HEK293T (cell line): ENCODE results near the gene NOL9.

Experiments used
- CTCF ChIA-PET: fragments of 350-600 bp; formaldehyde crosslinking; extraction: SDS; loops from one replicate; lab custom pipeline; 2021; ENCODE audit warnings: antibody characterized with exemption, inconsistent platforms; lab: Yijun Ruan, JAX
- POLR2A ChIA-PET: fragments of 350-600 bp; formaldehyde crosslinking; extraction: SDS; loops from one replicate; lab custom pipeline; 2020; ENCODE audit warnings: antibody characterized with exemption, inconsistent platforms; lab: Yijun Ruan, JAX
- DNase-seq: peaks from one replicate; pipeline ENCODE4 v3.0.0; 2012; ENCODE audit warnings: mixed read lengths; ENCODE audit errors: extremely low spot score
- ARNT ChIP-seq: fragments of 450-650 bp; IDR thresholded peaks from 2 replicates; pipeline ENCODE4 v1.6.1; 2017; ENCODE audit warnings: mild to moderate bottlenecking
- BHLHE40 ChIP-seq: fragments of 450-650 bp; IDR thresholded peaks from 2 replicates; pipeline ENCODE4 v1.6.1; 2016; ENCODE audit warnings: mild to moderate bottlenecking, moderate library complexity, borderline replicate concordance
- CTBP1 ChIP-seq: fragments of 450-650 bp; IDR thresholded peaks from 2 replicates; pipeline ENCODE4 v1.6.1; 2016; ENCODE audit warnings: borderline replicate concordance
- ELF4 ChIP-seq: fragments of 450-650 bp; IDR thresholded peaks from 2 replicates; pipeline ENCODE4 v1.6.1; 2017; ENCODE audit warnings: antibody characterized with exemption
- FOXA1 ChIP-seq: fragments of 450-650 bp; IDR thresholded peaks from 2 replicates; pipeline ENCODE4 v1.6.1; 2016; ENCODE audit warnings: mild to moderate bottlenecking
- FOXK2 ChIP-seq: fragments of 450-650 bp; IDR thresholded peaks from 2 replicates; pipeline ENCODE4 v1.6.1; 2016; ENCODE audit warnings: mild to moderate bottlenecking
- FOXM1 ChIP-seq: fragments of 450-650 bp; IDR thresholded peaks from 2 replicates; pipeline ENCODE4 v1.6.1; 2017; ENCODE audit warnings: mild to moderate bottlenecking, borderline replicate concordance
- HDGF ChIP-seq: fragments of 450-650 bp; IDR thresholded peaks from 2 replicates; pipeline ENCODE4 v1.6.1; 2017; ENCODE audit warnings: antibody characterized with exemption, borderline replicate concordance
- L3MBTL2 ChIP-seq: fragments of 450-650 bp; conservative IDR thresholded peaks from 2 replicates; pipeline ENCODE4 v1.6.1; 2016; ENCODE audit warnings: mild to moderate bottlenecking
- LEF1 ChIP-seq: fragments of 450-650 bp; IDR thresholded peaks from 2 replicates; pipeline ENCODE4 v1.6.1; 2017; ENCODE audit warnings: mild to moderate bottlenecking, borderline replicate concordance
- NFRKB ChIP-seq: fragments of 450-650 bp; IDR thresholded peaks from 2 replicates; pipeline ENCODE4 v1.6.1; 2016; ENCODE audit warnings: mild to moderate bottlenecking, moderate library complexity
- PKNOX1 ChIP-seq: fragments of 450-650 bp; IDR thresholded peaks from 2 replicates; pipeline ENCODE4 v1.6.1; 2016
- SP1 ChIP-seq: fragments of 450-650 bp; IDR thresholded peaks from 2 replicates; pipeline ENCODE4 v1.6.1; 2017
- SUZ12 ChIP-seq: fragments of 450-650 bp; IDR thresholded peaks from 2 replicates; pipeline ENCODE4 v1.6.1; 2016; ENCODE audit warnings: mild to moderate bottlenecking
- TARDBP ChIP-seq: fragments of 450-650 bp; IDR thresholded peaks from 2 replicates; pipeline ENCODE4 v1.6.1; 2016
- ZNF384 ChIP-seq: fragments of 450-650 bp; IDR thresholded peaks from 2 replicates; pipeline ENCODE4 v1.6.1; 2016

Gene NOL9

GRCh38 chr1:6586404-6586816, 32.1 kb upstream of the NOL9 start:
- CTCF ChIA-PET = no interaction called here
- DNase-seq = no peak
- POLR2A ChIA-PET = interaction anchor here (2.1 kb wide), 1 partner anchor 17 kb away, joined by 11 read pairs; the partner anchor contains the start of gene KLHL21
- TF ChIP-seq BHLHE40 = no peak
- TF ChIP-seq CTBP1 = no peak
- no peak for TF ChIP-seq HDGF
- TF ChIP-seq TARDBP = no peak
- no peak for TF ChIP-seq ELF4
- no peak for TF ChIP-seq L3MBTL2
- no peak for TF ChIP-seq SUZ12
- TF ChIP-seq ARNT = no peak
- no peak for TF ChIP-seq SP1

GRCh38 chr1:6585841-6586240, 31.5 kb upstream of the NOL9 start:
- CTCF ChIA-PET = no interaction called here
- no peak for DNase-seq
- TF ChIP-seq ELF4 (no peak), SUZ12 (no peak), LEF1 (no peak), CTBP1 (no peak), PKNOX1 (no peak), BHLHE40 (no peak), ARNT (no peak), HDGF (no peak), SP1 (no peak), FOXM1 (no peak), NFRKB (no peak), TARDBP (no peak), FOXA1 (no peak), FOXK2 (no peak), L3MBTL2 (no peak)
- POLR2A ChIA-PET = no interaction called here

- TF ChIP-seq FOXK2 (no peak), NFRKB (no peak), SUZ12 (no peak), L3MBTL2 (no peak)
- no peak for DNase-seq
- ChIA-PET POLR2A (interaction anchor here (0.6 kb wide), 1 partner anchor 56 kb away, joined by 3 read pairs; no protein-coding TSS in a partner anchor), CTCF (interaction anchor here (0.7 kb wide), 1 partner anchor 18 kb away, joined by 3 read pairs; no protein-coding TSS in a partner anchor)
These were observed 30.9 kb upstream of the NOL9 start for GRCh38 chr1:6585081-6585722.

- ChIA-PET POLR2A (no interaction called here), CTCF (interaction anchor here (0.7 kb wide), 1 partner anchor 17 kb away, joined by 3 read pairs; no protein-coding TSS in a partner anchor)
- DNase-seq = no peak
- no peak for TF ChIP-seq CTBP1
- TF ChIP-seq PKNOX1 = no peak
- TF ChIP-seq LEF1 = no peak
- no peak for TF ChIP-seq FOXK2
- TF ChIP-seq FOXA1 = no peak
- no peak for TF ChIP-seq SUZ12
- TF ChIP-seq L3MBTL2 = no peak
- TF ChIP-seq BHLHE40 = no peak
- TF ChIP-seq ELF4 = no peak
- no peak for TF ChIP-seq HDGF
- no peak for TF ChIP-seq NFRKB
- TF ChIP-seq TARDBP = no peak
- TF ChIP-seq FOXM1 = no peak
- TF ChIP-seq ARNT = no peak
- TF ChIP-seq SP1 = no peak
- no peak for TF ChIP-seq ZNF384
These were observed 30.1 kb upstream of the NOL9 start for GRCh38 chr1:6584126-6585080.

GRCh38 chr1:6582370-6582769, 28.1 kb upstream of the NOL9 start:
- ChIA-PET POLR2A (interaction anchor here (5.7 kb wide), 1 partner anchor 20 kb away, joined by 55 read pairs; the partner anchor contains the start of gene KLHL21), CTCF (no interaction called here)
- DNase-seq = no peak
- TF ChIP-seq HDGF (no peak), TARDBP (no peak), ZNF384 (no peak), ARNT (no peak), CTBP1 (no peak), NFRKB (no peak), BHLHE40 (no peak), SUZ12 (no peak), L3MBTL2 (no peak), FOXA1 (no peak), FOXK2 (no peak)

- CTCF ChIA-PET = interaction anchor here (0.6 kb wide), 2 partner anchors 31 to 1956 kb away, joined by 3 to 11 read pairs; no protein-coding TSS in a partner anchor
- POLR2A ChIA-PET = interaction anchor here (0.8 to 5.7 kb wide), 2 partner anchors 17 to 20 kb away, joined by 3 to 55 read pairs; partner anchors contain the start of gene KLHL21
- no peak for DNase-seq
- no peak for TF ChIP-seq BHLHE40
- no peak for TF ChIP-seq SUZ12
- TF ChIP-seq ZNF384 = no peak
- TF ChIP-seq HDGF = no peak
- no peak for TF ChIP-seq ARNT
- TF ChIP-seq LEF1 = no peak
- TF ChIP-seq TARDBP = no peak
- TF ChIP-seq FOXM1 = no peak
- no peak for TF ChIP-seq L3MBTL2
- TF ChIP-seq ELF4 = no peak
- TF ChIP-seq FOXA1 = no peak
- no peak for TF ChIP-seq SP1
- no peak for TF ChIP-seq PKNOX1
- TF ChIP-seq NFRKB = no peak
- TF ChIP-seq FOXK2 = no peak
- no peak for TF ChIP-seq CTBP1
These were observed 27.4 kb upstream of the NOL9 start for GRCh38 chr1:6581561-6582305.
